ENCODE results near the gene TRIM9.
A peak's percentile ranks its signal among the peaks of the same experiment; 100 is the strongest.

Gene TRIM9

DNA sequence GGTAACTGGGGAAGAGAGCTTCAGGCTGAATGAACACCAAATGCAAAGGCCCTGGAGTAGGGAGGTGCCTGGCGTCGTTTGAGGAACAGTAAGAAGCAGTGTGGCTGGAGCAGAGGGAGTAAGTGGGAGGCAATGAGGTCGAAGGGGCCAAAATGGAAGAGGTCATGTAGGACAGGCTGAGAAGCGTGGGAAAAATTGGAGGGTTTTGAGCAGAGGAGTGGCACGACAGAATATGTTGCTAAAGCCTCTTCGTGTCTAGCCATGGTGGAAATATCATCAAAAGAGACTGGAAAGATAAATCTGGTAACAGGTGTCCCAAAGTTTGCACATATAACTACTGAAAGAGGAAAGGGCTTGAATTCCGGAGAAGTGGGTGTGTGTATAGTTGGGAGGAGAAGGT lies 1.9 kb downstream of the TRIM9 start:
- DNase-seq = no peak

DNA sequence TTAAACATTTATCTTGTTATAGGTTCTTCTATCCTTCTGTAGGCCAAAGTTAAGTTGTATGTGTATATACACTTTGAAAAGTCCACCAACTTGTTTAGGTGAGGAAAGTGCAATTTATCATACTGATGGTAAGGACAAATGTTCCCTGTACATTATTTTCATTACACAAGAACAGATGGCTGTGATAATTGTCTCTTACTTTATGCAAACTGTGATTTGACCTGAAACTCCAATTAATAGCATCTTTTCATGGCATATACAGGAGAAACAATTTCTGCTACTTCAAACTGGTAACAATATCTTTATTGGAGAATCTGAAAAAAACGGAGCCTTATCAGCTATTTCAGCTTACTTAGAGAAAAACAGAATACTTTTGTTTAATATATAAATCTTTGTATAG lies 5.6 kb downstream of the TRIM9 start:
- DNase-seq = no peak

DNA sequence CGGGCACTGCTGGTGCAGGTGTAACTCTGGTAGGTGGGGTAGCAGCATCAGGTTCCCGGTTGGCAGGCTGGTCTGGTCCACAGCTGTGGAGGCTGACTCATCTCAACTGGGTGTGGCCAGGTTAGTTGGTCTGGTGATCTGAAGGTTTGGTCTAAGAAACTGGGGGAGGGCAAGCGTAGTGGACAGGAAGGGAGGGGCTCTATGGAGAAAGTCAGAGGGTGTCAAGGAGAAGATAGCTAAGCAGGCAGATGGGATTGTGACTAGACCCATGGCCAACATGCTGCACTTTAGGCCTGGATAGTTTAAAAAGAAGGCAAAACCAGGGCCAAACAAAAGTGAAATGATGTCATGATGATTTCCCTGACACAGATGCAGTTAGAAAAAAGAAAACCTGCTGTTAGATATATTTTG lies 7.9 kb downstream of the TRIM9 start:
- peak; percentile 29 for DNase-seq

DNA sequence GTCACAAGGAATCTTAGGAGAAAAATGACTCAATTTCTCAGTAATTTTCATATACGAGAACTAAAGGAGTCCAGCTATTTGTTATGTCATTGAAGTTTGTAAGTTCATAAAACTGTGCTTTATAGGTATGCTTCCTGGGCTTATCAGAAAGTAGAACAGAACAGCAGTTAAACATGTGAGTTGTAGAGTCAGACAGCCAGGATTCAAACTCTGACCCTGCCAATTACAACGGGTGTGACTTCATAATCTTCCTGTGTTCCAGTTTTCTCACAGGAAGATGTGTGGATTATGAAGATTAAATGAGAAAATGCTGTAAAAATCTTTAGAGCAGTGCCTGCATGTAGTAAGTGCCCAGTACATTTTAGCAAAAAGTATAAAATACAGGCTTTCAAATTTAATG lies 8.9 kb downstream of the TRIM9 start:
- no peak for DNase-seq

GRCh38 chr14:51084962-51085361 lies 9.9 kb downstream of the TRIM9 start:
- no peak for DNase-seq

DNA sequence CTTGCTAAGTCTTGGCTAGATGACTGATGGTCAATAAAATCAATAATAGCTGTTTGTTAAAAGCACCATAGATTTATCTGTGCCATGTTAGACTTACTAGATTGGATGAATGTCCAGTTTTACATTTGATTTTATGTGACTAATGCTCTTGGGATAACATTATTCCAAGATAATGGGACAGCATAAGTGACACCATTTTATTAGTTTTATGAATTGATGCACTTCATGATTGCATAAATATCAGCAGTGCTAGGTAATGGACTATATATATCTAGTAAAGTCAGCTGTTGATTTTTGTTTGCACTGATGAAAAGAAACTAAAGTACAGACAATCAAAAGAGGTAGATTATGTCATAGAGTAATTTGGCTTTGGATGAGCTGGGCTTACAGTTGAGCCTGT lies 10.4 kb downstream of the TRIM9 start:
- no peak for DNase-seq

DNA sequence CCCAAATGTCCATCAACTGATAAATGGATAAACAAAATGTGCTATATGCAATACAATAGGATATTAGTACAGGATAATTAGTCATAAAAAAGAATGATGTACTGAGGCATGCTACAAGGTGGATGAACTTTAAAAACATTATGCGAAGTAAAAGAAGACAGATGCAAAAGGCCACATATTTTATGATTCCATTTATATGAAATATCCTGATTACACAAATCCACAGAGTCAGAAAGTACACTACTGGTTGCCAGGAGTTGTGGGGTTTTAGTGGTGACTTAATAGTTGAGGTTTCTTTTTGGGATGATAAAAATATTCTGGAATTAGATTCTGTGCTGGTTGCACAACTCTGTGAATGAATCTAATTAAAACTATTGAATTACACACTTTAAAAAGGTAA lies 12.6 kb downstream of the TRIM9 start:
- no peak for DNase-seq

DNA sequence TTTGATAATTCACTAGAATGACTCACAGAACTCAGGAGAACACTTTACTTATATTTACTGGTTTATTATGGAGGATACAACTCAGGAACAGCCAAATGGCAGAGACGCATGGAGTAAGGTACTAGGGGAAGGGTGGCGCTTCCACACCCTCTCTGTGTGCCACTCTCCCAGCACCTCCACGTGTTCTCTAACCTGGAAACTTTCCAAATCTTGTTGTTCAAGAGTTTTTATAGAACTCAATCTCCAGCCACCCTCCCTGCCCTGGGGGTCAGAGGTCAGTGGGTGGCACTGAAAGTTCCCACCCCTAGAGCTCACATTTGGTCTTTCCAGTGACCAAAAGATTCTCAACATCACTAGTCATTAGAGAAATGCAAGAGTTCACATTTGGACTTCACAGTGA lies 13.2 kb downstream of the TRIM9 start:
- no peak for DNase-seq

GRCh38 chr14:51081209-51081608 lies 13.7 kb downstream of the TRIM9 start:
- DNase-seq = no peak

DNA sequence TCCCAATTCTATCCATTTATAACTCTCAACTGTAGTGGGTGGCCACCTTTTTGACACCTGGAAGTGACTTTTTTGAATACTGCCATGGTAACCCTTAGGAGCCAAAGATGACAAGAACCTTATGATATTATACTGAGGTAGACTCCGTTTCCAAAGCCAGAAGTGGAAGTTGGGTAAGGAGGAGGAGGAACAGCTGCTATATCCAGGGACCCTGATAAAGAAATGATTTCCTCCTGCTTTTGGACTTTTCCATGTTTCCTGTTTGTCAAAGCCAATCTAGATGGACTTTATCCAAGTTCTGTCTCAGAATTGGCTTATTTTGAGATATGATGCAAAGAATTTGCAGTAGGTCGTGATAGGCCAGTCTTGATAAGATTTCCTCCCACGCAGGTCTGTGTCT lies 14.3 kb downstream of the TRIM9 start:
- no peak for DNase-seq

DNA sequence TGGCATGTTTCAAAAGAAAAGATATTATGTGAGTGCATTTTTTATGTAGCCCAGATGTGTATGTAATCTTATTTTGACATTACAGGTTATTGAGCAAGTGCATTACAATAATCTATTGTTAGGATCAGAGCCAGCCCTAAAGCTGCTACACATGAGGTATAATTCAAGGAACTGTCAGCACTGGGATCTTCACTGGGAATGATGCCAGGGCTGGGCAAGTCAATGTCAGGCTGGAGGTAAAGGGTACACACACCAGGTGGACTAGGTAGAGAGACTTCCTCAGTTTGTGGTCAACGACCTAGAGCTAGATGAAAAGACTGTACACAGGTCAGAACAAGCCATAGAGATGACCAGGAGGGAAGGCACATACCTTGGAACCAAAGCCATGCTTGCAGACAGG lies 15.4 kb downstream of the TRIM9 start:
- DNase-seq = no peak

- no peak for DNase-seq
Observed at GRCh38 chr14:51079085-51079484, 15.8 kb downstream of the TRIM9 start.

DNA sequence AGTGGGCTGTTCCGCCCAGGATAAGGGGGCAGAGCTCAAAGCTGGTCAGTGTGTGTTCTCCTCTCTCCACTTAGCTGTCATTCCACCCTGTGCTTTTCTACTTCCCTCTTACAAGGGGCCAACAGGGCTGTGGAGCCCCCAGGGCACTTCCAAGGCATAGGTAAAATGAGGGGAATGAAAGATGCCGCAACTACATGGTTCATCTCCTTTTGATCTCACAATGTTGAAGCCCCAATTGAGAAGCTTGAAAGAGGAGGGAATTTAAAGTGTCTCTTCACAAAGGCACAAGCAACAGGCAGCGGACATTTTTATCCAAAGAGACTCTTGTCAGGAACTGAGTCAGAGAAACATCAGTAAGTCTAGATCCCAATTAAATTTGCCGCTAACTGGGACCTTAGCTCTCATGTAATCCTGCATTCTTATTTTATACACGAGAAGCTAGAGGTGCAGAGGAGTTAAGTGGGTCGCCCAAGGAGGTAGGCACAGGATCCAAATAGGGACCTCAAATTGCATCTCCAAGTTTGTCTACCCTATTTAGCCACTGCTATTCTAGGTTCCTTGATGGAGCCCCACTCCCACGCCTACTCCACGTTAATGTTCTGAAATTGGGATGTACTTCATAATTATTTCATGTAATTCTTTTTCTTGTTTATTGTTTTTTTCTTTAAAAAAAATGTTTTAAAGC lies 20.1 kb downstream of the TRIM9 start:
- no peak for DNase-seq

DNA sequence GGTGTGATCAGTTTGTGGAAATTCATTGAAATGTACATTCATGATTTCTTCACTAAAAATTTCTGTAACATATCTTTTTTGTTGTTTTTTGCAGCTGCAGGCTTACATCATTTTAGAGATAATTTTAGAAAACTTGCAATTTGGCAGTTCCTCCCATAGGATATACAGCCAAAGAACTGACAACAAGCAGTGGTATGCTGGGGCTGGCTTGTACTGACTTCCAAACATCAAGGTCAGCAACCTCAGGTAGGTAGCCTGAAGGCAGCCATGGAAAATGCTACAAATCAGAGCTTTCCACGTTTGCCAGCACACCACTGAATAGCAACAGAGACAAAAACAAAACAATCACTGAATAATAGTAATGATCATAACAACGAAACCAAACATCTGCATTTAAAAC lies 21.2 kb downstream of the TRIM9 start:
- no peak for DNase-seq

- DNase-seq = no peak
Observed at GRCh38 chr14:51072976-51073375, 21.9 kb downstream of the TRIM9 start.

DNA sequence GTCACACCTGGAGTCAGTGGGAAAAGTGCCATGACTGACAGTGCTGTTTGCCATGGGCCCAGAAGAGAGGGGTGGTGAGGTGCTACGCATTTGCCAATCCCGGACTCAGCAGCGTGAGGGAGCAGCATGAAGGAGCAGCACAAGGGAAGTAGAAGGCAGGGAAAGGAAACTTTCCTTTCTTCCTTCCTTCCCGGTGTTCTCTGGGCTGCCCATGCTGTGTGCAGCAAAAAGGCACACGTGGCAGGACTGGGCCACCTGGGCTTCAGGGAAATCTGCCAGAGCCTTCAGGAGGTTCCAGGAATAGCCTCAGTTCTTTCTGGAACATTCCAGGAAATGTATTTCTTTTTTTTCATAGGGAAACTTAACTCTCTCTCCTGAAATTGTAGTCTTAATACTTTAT lies 23.0 kb downstream of the TRIM9 start:
- DNase-seq = no peak

DNA sequence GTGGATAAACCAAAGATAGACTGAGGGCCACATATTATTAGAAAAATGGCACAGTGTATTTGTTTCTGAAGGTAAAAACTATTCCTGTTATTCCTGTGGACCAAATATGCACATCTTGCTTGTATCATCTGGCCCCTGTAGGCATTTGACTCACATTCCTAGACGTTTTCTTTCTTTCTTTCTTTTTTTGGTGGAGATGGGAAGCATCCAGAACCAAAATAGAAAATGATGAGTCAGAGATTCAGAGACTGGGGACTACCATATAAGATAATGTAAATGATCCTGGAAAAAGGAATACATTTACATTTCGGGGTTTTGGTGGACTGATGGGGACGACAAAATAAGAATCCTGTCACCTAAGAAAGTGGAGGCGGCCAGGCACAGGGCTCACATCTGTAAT lies 24.2 kb downstream of the TRIM9 start:
- no peak for DNase-seq

- DNase-seq = no peak
Observed at GRCh38 chr14:51069055-51069454, 25.9 kb downstream of the TRIM9 start.

DNA sequence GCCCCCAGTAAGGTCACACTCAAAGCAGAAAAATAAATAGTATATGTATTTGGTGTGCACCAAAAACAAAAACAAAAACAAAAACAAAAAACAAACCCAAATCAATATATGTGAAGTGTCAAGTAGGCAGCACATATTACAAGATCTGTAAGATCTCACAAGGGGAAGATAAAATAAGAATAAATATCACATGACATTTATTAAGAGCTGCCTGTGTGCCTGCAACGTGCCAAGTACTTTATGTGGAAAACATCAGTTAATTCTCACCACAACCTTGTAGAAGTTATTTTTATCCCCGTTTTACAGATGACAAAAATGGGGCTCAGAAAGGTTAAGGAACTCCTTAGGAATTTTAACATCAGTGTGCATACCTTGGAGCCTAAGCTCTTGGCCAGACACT lies 26.6 kb downstream of the TRIM9 start:
- DNase-seq = no peak

- no peak for DNase-seq
Observed at GRCh38 chr14:51067295-51067694, 27.6 kb downstream of the TRIM9 start.

GRCh38 chr14:51066576-51066975 lies 28.3 kb downstream of the TRIM9 start:
- DNase-seq = no peak

DNA sequence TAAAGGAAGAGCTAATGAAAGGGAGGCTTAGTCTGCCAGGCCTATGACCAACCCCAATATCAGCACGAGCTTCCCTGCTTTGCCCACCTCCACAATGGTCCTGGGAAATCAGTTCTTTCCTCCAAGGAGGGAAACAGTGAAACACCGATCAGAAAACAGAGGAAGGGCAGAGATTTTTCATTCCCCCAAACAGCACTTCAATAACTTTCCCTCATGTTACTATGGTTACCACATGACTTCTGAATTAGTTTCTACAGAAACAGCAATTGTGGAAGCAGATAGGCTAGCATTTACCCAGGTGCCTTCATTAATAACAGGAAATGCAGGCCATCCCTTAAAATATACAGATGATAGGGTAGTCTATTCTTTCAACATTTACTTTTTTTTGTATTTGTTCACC lies 35.9 kb downstream of the TRIM9 start:
- no peak for DNase-seq

GRCh38 chr14:51058382-51058781 lies 36.5 kb downstream of the TRIM9 start:
- DNase-seq = no peak

GRCh38 chr14:51056421-51056820 lies 38.5 kb downstream of the TRIM9 start:
- no peak for DNase-seq

DNA sequence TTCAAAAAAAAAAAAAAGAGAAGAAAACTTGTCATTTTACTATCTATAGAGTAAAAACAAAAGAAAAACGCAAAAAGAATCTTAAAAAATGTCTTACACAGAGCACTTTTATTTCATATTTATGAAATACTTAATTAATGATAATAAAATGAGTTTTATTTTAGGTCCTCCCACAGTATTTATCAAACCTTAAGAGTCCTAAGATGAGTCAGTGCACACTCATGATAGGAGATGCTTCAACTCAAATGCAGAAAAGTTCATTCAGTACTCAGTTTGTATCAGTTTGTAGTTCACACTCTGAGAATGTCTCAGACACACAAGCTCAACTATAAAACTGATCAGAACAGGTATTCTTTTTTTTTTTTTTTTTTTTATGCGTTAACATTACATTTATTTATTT lies 41.7 kb downstream of the TRIM9 start:
- no peak for DNase-seq

DNA sequence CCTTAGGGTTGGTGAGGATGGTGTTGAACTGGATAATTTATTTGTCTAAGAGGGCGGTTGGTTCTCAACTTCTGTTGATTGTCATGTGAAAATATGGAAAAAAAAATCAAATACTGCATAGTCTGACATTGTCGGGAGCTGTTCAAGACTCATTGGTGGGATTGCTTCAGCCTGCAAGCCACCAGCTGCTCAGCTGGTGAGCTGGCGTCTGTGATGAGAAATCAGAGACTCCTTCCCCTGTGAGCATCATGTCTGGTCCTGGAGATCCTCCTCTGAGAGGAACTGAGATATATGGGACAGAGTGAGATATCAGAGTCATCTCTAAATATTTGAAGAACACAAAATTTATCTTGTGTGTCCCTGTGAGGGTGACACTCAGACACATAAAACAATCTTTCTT lies 49.9 kb downstream of the TRIM9 start:
- no peak for DNase-seq
